ENCODE results near the gene GAB1. TPM values are rescaled to one million over a fixed set of nuclear protein-coding genes. Genes with fewer than 3 reads are reported as not detected.

The GAB1 gene
- total and polyA plus RNA-seq, 2 of the 13 experiments (the other 11 are each of a cell fraction or from before 2014, with no cell fraction given): 8.7 to 14.7 TPM

GRCh38 chr4:143300860-143301259 lies 35.8 kb upstream of the GAB1 start:
- no peak for DNase-seq (ENCODE audit: low spot score)
- H3K4me1 ChIP-seq (ENCODE audit: insufficient read depth, low read length): no peaks in the 10 kb centered on the region
- no peaks in the 10 kb centered on the region for H4K20me1 ChIP-seq (ENCODE audit: insufficient read depth, low read length)
- no peak overlapping the region for H3K9ac ChIP-seq (ENCODE audit: insufficient read depth, low read depth, low read length)
- no peaks in the 10 kb centered on the region for H3K27me3 ChIP-seq (ENCODE audit: control insufficient read depth in 1 of 2, insufficient read depth in 2 of 2, low read length in 2 of 2)
- ChIA-PET POLR2A (no interaction called here), CTCF (ENCODE audit: low intra/inter-chr PET ratio, low total read pairs) (no interaction called here)
- no peak overlapping the region for H3K4me3 ChIP-seq (replicated peaks in 1 of 3; ENCODE audit: insufficient read depth in 1 of 3, low read depth in 2 of 3, low read length in 3 of 3)
- H3K27ac ChIP-seq (ENCODE audit: extremely low read length, insufficient read depth, low read length): no peak overlapping the region
- ATAC-seq: no peak
- FAIRE-seq: no peak
- H3K79me2 ChIP-seq (ENCODE audit: insufficient read depth, low read length): no peaks in the 10 kb centered on the region
- no peak overlapping the region for H2AFZ ChIP-seq (ENCODE audit: low read length)
- H3K4me2 ChIP-seq (ENCODE audit: low read depth, low read length): no peak overlapping the region
- 50% methylated on average over 2 of the region's 2 CpGs for WGBS (ENCODE audit: low lambda C conversion rate)
- in situ Hi-C loops (cut with HindIII; ENCODE audit: extremely low pct_ligation_motif_present, low pct_unique_long_range_greater_than_20kb): no loop called here
- H3K36me3 ChIP-seq (replicated peaks in 1 of 2; ENCODE audit: control insufficient read depth in 1 of 2, insufficient read depth in 2 of 2, low read length in 2 of 2): no peaks in the 10 kb centered on the region
- intact Hi-C loops (cut with micrococcal nuclease; ENCODE audit: unreplicated experiment): no loop called here
- no peaks in the 10 kb centered on the region for H3K9me3 ChIP-seq (ENCODE audit: low read length)
- no TSS peak for BruUV-seq (replicated peaks)
- TF ChIP-seq GRHL1 (CRISPR knock-in tag; conservative IDR thresholded peaks at IDR 0.05) (no peak), ZFYVE20 (CRISPR knock-in tag; IDR thresholded peaks at IDR 0.05; ENCODE audit: borderline replicate concordance, low read depth) (no peak), HOXA3 (CRISPR knock-in tag; IDR thresholded peaks at IDR 0.05) (no peak), ZNF547 (CRISPR knock-in tag; IDR thresholded peaks at IDR 0.05) (no peak), TEAD2 (CRISPR knock-in tag; IDR thresholded peaks at IDR 0.05) (no peak), ZNF235 (CRISPR knock-in tag; IDR thresholded peaks at IDR 0.05; ENCODE audit: borderline replicate concordance) (no peak), CREBL2 (CRISPR knock-in tag; IDR thresholded peaks at IDR 0.05; ENCODE audit: borderline replicate concordance) (no peak), HMGXB3 (CRISPR knock-in tag; IDR thresholded peaks at IDR 0.05; ENCODE audit: borderline replicate concordance) (no peak), CENPBD1 (CRISPR knock-in tag; IDR thresholded peaks at IDR 0.05; ENCODE audit: borderline replicate concordance, low read depth) (no peak), HMGA1 (CRISPR knock-in tag; conservative IDR thresholded peaks at IDR 0.05) (no peak), ZNF615 (CRISPR knock-in tag; IDR thresholded peaks at IDR 0.05; ENCODE audit: borderline replicate concordance) (no peak), ZNF280B (CRISPR knock-in tag; IDR thresholded peaks at IDR 0.05; ENCODE audit: borderline replicate concordance) (no peak)
